ENCODE measurements around the gene HINT3. TPM values are rescaled to one million over a fixed set of nuclear protein-coding genes. Genes with fewer than 3 reads are reported as not detected.

HINT3 gene
- total and polyA plus RNA-seq, 2 experiments from 2014 or later, result 1.8 to 8.0 TPM

- TF ChIP-seq REST (IDR thresholded peaks at IDR 0.05; ENCODE audit: unreplicated experiment), result no peak
- no peak for TF ChIP-seq EZH2phosphoT487 (IDR thresholded peaks at IDR 0.05; ENCODE audit: unreplicated experiment)
- no peak for TF ChIP-seq POLR2AphosphoS5 (IDR thresholded peaks at IDR 0.05; ENCODE audit: low read depth)
- TF ChIP-seq JUNB (IDR thresholded peaks at IDR 0.05; ENCODE audit: unreplicated experiment), result no peak
- TF ChIP-seq CTCF (conservative IDR thresholded peaks at IDR 0.05; ENCODE audit: low read depth in 2 of 2), result no peak
- no peak for TF ChIP-seq ETS1 (IDR thresholded peaks at IDR 0.05)
These were observed 31.7 kb downstream of the HINT3 start (continued) for GRCh38 chr6:125988280-125988679.

- no peaks in the 10 kb centered on the region for H3K9me2 ChIP-seq (ENCODE audit: insufficient read depth)
- H3F3A ChIP-seq (replicated peaks; ENCODE audit: low read depth), result no peaks in the 10 kb centered on the region
- no peak overlapping the region for H2AFZ ChIP-seq
- Mint-ChIP-seq H3K27me3 (ENCODE audit: insufficient read depth, low read depth, poor library complexity) (no peaks in the 10 kb centered on the region), H3K4me1 (peaks cover 8% of the 10 kb centered on the region; the same call in 2 of the 3 replicates), H3K27ac (peak overlapping the region; percentile 45), H3K36me3 (ENCODE audit: low read depth) (no peaks in the 10 kb centered on the region), H3K9me3 (no peaks in the 10 kb centered on the region), H3K4me3 (peak overlapping the region; percentile 6; the same call in 1 of the 3 replicates)
- peaks cover 37% of the 10 kb centered on the region for H3K4me1 ChIP-seq (ENCODE audit: insufficient read depth)
- H3K36me3 ChIP-seq (ENCODE audit: insufficient read depth), result no peaks in the 10 kb centered on the region
- no peaks in the 10 kb centered on the region for H3K27me3 ChIP-seq (ENCODE audit: insufficient read depth)
- TF ChIP-seq ZNF114 (CRISPR knock-in tag; IDR thresholded peaks at IDR 0.05) (no peak), CTCF (conservative IDR thresholded peaks at IDR 0.05; ENCODE audit: low read depth in 2 of 2) (no peak), STAT1 (IDR thresholded peaks at IDR 0.05; ENCODE audit: unreplicated experiment) (no peak), REST (IDR thresholded peaks at IDR 0.05; ENCODE audit: unreplicated experiment) (no peak), EZH2phosphoT487 (IDR thresholded peaks at IDR 0.05; ENCODE audit: unreplicated experiment) (no peak)
- DNase-seq (ENCODE audit: low spot score) (peak; percentile 10), ATAC-seq (no peak)
- H3K4me2 ChIP-seq, result peak overlapping the region; percentile 11; the same call in 1 of the 2 replicates
- H4K20me1 ChIP-seq (replicated peaks; ENCODE audit: insufficient read depth), result peaks cover 16% of the 10 kb centered on the region
- H3K79me2 ChIP-seq (replicated peaks; ENCODE audit: insufficient read depth), result peaks cover 78% of the 10 kb centered on the region
- H3K4me3 ChIP-seq, result peak overlapping the region; percentile 28; the same call in 1 of the 2 replicates
- H3K27ac ChIP-seq (ENCODE audit: low read depth), result no peak overlapping the region
These were observed 33.1 kb downstream of the HINT3 start for GRCh38 chr6:125989631-125990030.

Measured in GM23338 (cell line).